BLaER1 (cell line): Measurements from ENCODE around the gene GRK3.
A peak's percentile ranks its signal among the peaks of the same experiment; 100 is the strongest.

Experiments
- H3K27ac ChIP-seq: shearing (Covaris generic); formaldehyde crosslinking; 2 replicates; pipeline ENCODE4 v1.8.1; 2022
- H3K27me3 ChIP-seq: shearing (Covaris generic); formaldehyde crosslinking; 2 replicates; pipeline ENCODE4 v1.8.1; 2022
- H3K36me3 ChIP-seq: shearing (Covaris generic); formaldehyde crosslinking; 2 replicates; pipeline ENCODE4 v1.8.1; 2022
- H3K4me1 ChIP-seq: shearing (Covaris generic); formaldehyde crosslinking; 2 replicates; pipeline ENCODE4 v1.8.1; 2022
- H3K4me2 ChIP-seq: shearing (Covaris generic); formaldehyde crosslinking; 2 replicates; pipeline ENCODE4 v1.8.1; 2022
- H3K4me3 ChIP-seq: shearing (Covaris generic); formaldehyde crosslinking; 2 replicates; pipeline ENCODE4 v1.8.1; 2022
- H3K9ac ChIP-seq: shearing (Covaris generic); formaldehyde crosslinking; 2 replicates; pipeline ENCODE4 v1.8.1; 2022
- H3K9me3 ChIP-seq: shearing (Covaris generic); formaldehyde crosslinking; 2 replicates; pipeline ENCODE4 v1.8.1; 2022
- H4K20me1 ChIP-seq: shearing (Covaris generic); formaldehyde crosslinking; 2 replicates; pipeline ENCODE4 v1.8.1; 2022
- Cebpa-rat ChIP-seq: shearing (Covaris generic); IDR thresholded peaks from 2 replicates; pipeline ENCODE4 v1.8.1; 2022

Gene GRK3

DNA sequence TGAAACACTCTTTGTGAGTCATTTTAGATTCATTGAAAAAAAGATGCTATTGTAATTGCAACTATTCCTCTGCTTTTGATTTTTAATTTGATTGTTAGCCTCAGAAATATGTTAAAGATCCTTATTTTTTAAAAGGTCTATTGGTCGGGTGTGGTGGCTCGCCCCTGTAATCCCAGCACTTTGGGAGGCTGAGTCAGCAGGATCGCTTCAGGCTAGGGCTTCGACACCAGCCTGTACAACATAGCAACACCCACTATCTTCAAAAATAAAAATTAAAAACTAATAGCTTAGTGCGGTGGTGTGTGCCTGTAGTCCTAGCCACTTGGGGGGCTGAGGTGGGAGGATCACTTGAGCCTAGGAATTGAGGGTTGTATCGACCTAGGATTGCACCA lies 105.6 kb downstream of the GRK3 start:
- H3K36me3 ChIP-seq = peaks cover 54% of the 10 kb centered on the region
- no peak overlapping the region for H3K27ac ChIP-seq
- no peak overlapping the region for H3K4me2 ChIP-seq
- H3K27me3 ChIP-seq = no peaks in the 10 kb centered on the region
- no peak for TF ChIP-seq Cebpa-rat
- H3K9ac ChIP-seq = no peak overlapping the region
- 0 out of 2 replicates have a peak, but pooled peaks cover 7% of the 10 kb centered on the region for H4K20me1 ChIP-seq
- peaks cover 7% of the 10 kb centered on the region; the same call in 1 of the 2 replicates for H3K9me3 ChIP-seq
- H3K4me3 ChIP-seq = no peak overlapping the region
- H3K4me1 ChIP-seq = peaks cover 15% of the 10 kb centered on the region

DNA sequence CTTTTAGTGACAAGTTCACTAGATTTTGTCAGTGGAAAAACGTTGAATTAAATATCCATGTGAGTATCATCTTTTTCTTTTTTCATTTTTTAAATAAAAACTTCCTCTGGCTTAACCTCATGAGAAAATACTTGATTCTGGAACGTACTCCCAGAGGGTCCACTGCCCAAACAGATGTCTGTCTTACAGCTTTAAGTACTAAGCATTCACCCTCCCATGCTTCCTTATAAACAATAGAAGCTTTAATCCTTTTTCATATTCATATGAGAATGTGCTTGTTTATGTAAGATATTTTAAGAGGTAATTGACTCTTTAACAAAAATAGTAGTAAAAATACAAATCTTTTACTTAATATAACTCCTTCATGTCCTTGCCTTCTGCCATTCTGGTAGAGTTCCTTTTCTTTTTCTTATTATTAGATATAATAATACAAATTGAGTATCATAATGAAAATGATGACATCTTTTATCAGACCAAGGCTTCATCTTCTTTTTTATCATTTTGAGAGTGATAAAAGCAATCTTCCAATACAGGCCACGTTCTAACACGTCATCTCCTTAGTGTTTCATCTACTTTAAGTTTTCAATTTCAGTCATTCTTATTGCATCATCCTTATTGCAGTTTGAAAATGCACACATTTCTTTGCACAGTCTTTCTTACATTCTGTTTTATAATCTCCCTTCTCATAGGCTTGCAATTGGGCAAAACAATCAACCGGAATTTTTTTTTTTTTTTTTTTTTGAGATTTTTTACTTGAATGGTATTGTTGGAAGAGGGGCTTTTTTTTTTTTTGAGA lies 108.0 kb downstream of the GRK3 start:
- no peak overlapping the region for H3K4me2 ChIP-seq
- no peaks in the 10 kb centered on the region for H4K20me1 ChIP-seq
- no peaks in the 10 kb centered on the region for H3K27me3 ChIP-seq
- no peak overlapping the region for H3K4me3 ChIP-seq
- no peak overlapping the region for H3K27ac ChIP-seq
- H3K4me1 ChIP-seq = no peaks in the 10 kb centered on the region
- no peak overlapping the region for H3K9ac ChIP-seq
- H3K36me3 ChIP-seq = peaks cover 74% of the 10 kb centered on the region
- peaks cover 7% of the 10 kb centered on the region; the same call in 1 of the 2 replicates for H3K9me3 ChIP-seq
- TF ChIP-seq Cebpa-rat = no peak; the same call in 1 of the 2 replicates

DNA sequence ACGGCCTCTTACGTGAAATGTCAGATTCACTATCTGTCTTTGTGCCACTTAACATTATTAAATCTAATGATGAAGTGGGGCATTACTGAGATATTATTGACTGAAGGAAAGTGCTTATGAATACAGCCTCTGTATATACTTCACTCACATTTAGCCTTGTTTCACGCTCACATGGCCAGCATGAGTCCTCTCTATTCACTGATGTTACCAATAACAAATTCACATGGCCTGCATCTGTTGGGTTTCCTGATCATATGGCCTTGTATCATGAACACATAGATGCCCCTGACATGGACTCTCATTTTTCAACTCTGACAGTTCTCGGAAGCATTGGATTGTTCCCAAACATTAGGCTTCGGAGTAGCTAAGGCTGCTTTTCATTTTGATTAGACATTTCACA lies 109.2 kb downstream of the GRK3 start:
- TF ChIP-seq Cebpa-rat = no peak
- Histone ChIP-seq H3K9me3 (peaks cover 7% of the 10 kb centered on the region; the same call in 1 of the 2 replicates), H3K9ac (no peak overlapping the region), H4K20me1 (no peaks in the 10 kb centered on the region), H3K27ac (no peak overlapping the region), H3K4me3 (no peak overlapping the region), H3K4me2 (no peak overlapping the region), H3K27me3 (no peaks in the 10 kb centered on the region), H3K36me3 (peaks cover 67% of the 10 kb centered on the region), H3K4me1 (no peaks in the 10 kb centered on the region)

DNA sequence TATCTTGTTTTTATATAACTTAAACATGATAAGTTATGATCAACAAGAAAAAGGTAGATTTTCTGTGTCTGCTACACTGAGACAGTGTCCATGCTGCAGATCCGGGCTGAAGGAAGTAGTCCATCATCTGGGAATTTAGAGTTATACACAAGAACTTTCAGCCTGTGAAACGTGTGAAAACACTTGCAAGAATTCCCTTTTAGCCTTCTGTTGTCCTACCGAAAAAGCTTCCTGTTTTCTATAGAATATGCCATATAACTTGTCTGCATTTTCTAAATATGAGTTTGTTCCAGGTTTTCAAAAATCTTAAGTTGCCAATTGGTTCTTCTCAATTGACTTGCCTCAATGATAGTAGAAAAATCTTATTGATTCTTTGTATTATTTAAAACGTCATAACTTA lies 113.2 kb downstream of the GRK3 start:
- no peak overlapping the region for H3K4me2 ChIP-seq
- no peaks in the 10 kb centered on the region for H3K27me3 ChIP-seq
- H3K9ac ChIP-seq = no peak overlapping the region
- H3K27ac ChIP-seq = no peak overlapping the region
- no peak overlapping the region for H3K4me3 ChIP-seq
- TF ChIP-seq Cebpa-rat = no peak
- no peaks in the 10 kb centered on the region for H3K9me3 ChIP-seq
- H3K4me1 ChIP-seq = no peaks in the 10 kb centered on the region
- H4K20me1 ChIP-seq = no peaks in the 10 kb centered on the region
- peaks cover 58% of the 10 kb centered on the region for H3K36me3 ChIP-seq

DNA sequence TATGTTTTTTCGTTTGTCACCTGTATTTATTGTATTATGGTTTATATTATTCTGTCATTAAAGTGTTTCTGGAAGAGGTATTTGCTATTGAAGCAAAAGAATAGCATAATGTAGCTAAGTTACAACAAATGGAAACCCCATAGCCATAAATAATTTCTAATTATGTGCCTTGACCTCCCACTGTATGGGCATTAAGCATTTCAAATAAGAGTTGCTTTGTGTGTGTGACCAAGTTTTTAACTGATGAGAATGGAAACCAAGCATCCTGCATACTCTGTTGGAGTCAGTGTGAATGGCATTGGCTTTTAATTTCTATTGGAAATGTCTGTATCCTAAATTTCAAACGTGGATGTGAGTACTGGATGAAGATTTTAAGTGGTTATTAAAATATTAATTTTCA lies 115.6 kb downstream of the GRK3 start:
- no peak overlapping the region for H3K4me2 ChIP-seq
- no peak overlapping the region for H3K9ac ChIP-seq
- H3K27me3 ChIP-seq = no peaks in the 10 kb centered on the region
- no peaks in the 10 kb centered on the region for H3K9me3 ChIP-seq
- no peaks in the 10 kb centered on the region for H4K20me1 ChIP-seq
- H3K36me3 ChIP-seq = peaks cover 52% of the 10 kb centered on the region
- TF ChIP-seq Cebpa-rat = no peak
- H3K4me1 ChIP-seq = no peaks in the 10 kb centered on the region
- no peak overlapping the region for H3K27ac ChIP-seq
- H3K4me3 ChIP-seq = no peak overlapping the region

DNA sequence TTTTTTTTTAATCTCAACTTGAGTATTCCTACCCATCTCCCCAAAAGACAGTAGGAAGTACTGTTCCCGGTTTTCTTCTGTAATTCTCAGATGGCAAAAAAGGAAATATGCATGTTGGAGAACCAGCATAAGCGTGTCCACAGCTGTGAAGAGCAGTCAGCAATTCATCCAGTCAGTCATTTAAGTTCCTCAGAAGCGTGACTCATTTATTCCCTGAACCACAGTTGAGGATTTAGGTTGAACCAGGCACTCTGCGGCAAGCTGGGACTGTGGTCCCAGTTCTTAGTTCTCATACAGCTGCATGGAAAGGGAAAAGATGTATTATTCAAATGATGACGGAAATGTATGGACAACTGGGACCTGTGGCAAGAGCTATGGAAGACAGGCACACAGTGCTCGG lies 116.5 kb downstream of the GRK3 start:
- H3K4me1 ChIP-seq = no peaks in the 10 kb centered on the region
- H3K9ac ChIP-seq = no peak overlapping the region
- H3K4me3 ChIP-seq = no peak overlapping the region
- H3K27me3 ChIP-seq = no peaks in the 10 kb centered on the region
- H3K9me3 ChIP-seq = no peaks in the 10 kb centered on the region
- no peak overlapping the region for H3K27ac ChIP-seq
- H3K4me2 ChIP-seq = no peak overlapping the region
- H3K36me3 ChIP-seq = peaks cover 46% of the 10 kb centered on the region
- TF ChIP-seq Cebpa-rat = no peak
- no peaks in the 10 kb centered on the region for H4K20me1 ChIP-seq

DNA sequence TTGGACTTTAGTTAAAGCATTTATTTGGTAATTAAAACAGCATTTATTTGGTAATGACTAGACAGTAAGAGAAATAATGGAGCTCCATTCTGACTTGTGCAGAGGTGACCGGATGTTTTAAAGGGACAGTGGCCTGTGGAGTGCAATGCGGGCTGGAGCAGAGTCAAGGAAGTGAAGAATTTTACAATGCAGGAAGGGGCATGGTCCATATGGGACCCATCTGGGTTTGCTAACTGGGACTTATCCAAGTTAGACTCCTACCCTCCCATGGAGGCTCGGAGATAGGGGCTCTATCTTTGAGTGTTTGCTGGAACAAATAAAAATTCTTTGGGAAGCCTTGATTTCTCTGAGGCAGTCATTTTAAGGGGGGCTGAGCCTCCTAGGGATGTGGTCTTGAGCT lies 117.6 kb downstream of the GRK3 start:
- Histone ChIP-seq H3K27me3 (no peaks in the 10 kb centered on the region), H3K4me3 (no peak overlapping the region), H3K27ac (no peak overlapping the region), H3K36me3 (peaks cover 38% of the 10 kb centered on the region), H3K4me2 (no peak overlapping the region), H3K9me3 (no peaks in the 10 kb centered on the region), H3K9ac (no peak overlapping the region), H4K20me1 (no peaks in the 10 kb centered on the region), H3K4me1 (no peaks in the 10 kb centered on the region)
- no peak for TF ChIP-seq Cebpa-rat

DNA sequence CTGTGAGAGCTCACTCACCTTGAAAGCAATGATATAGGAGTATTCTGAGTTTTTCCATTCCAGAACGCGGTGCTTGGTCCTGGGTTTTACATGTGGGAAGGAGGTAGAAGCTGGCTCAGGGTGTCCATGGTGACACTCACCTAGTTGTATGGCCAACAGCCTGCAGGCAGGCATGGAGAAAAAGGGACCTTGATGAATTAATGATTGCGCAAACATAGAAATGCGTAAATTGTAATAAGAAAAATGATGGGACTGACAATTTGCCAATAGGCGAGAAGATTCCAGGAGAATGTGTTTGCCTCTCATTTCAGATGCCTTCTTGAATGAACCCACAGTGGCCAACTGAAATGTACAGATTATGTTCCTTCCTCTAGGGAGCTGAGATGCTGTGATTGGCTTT lies 124.2 kb downstream of the GRK3 start:
- Histone ChIP-seq H3K9ac (no peak overlapping the region), H3K27me3 (no peaks in the 10 kb centered on the region), H3K4me3 (no peak overlapping the region), H3K4me2 (no peak overlapping the region), H4K20me1 (no peaks in the 10 kb centered on the region), H3K4me1 (peaks cover 18% of the 10 kb centered on the region), H3K9me3 (no peaks in the 10 kb centered on the region), H3K36me3 (peaks cover 57% of the 10 kb centered on the region), H3K27ac (no peak overlapping the region)
- TF ChIP-seq Cebpa-rat = peak; percentile 68; the same call in 1 of the 2 replicates

DNA sequence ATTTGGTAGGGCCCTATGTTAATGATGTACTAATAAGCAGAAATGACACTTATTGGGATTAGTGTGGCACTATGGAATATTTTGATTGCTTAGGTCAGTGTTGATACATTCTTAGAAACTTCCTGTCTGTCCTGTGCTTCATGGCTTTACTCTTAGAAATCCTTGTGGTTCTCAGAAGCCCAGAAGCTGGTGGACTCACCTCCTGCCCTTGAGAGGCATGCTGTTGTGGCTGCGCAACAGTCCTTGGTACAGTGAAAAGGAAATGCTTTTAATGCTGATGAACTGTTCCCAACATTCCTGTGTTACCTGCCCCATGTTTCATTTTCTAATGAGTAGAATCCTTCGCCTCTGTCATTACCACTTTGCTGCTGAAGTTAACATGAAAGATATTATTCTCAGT lies 125.2 kb downstream of the GRK3 start:
- Histone ChIP-seq H3K4me2 (no peak overlapping the region), H3K27ac (no peak overlapping the region), H3K4me1 (peaks cover 18% of the 10 kb centered on the region), H3K4me3 (no peak overlapping the region), H4K20me1 (no peaks in the 10 kb centered on the region), H3K9ac (no peak overlapping the region), H3K27me3 (no peaks in the 10 kb centered on the region), H3K36me3 (peaks cover 62% of the 10 kb centered on the region), H3K9me3 (no peaks in the 10 kb centered on the region)
- TF ChIP-seq Cebpa-rat = no peak

DNA sequence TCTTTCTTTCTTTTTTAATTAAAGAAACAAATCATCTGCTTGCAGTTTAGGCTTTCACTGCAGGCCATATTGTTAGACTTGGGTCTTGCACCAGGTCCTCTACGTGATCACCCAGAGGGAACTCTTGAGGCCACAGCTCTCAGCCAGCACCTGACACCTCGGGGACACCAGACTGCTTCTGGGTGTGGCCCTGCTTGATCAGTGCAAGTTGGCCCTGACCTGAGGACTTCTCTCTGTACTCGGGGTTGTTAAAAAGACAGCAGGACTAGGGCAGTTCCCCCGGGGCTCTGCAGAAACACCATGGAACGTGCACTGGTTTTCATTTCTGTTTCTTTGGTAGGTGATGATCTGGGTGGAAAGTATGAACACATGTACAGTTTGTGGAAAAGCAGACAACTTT lies 126.3 kb downstream of the GRK3 start:
- H3K4me3 ChIP-seq = no peak overlapping the region
- peaks cover 18% of the 10 kb centered on the region for H3K4me1 ChIP-seq
- H3K9ac ChIP-seq = no peak overlapping the region
- no peak for TF ChIP-seq Cebpa-rat
- H3K9me3 ChIP-seq = no peaks in the 10 kb centered on the region
- H3K27me3 ChIP-seq = no peaks in the 10 kb centered on the region
- peak overlapping the region; percentile 41 for H3K4me2 ChIP-seq
- H4K20me1 ChIP-seq = no peaks in the 10 kb centered on the region
- no peak overlapping the region for H3K27ac ChIP-seq
- peaks cover 69% of the 10 kb centered on the region for H3K36me3 ChIP-seq
